ENCODE measurements around the gene BPIFB1.

DNA sequence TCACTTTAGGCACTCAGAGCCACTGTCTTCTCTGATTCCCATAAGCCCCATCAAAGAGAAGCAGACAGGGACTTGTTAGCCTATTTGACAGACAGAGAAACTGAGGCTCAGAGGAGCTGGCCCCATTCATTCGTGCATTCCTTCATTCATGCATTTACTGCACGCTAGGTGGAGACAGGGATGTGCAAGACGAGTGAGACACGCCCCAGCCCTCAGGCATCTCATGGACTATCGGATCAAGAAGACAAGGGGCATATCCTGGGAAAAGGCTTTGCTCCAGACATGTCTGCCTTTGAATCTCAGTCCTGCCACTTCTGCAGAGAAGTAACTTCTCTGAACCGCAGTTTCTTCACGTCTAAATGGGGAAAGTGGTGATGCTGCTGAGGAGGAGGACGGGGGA lies 54.1 kb downstream of the BPIFB1 start:
- TF ChIP-seq, protein P1, sequence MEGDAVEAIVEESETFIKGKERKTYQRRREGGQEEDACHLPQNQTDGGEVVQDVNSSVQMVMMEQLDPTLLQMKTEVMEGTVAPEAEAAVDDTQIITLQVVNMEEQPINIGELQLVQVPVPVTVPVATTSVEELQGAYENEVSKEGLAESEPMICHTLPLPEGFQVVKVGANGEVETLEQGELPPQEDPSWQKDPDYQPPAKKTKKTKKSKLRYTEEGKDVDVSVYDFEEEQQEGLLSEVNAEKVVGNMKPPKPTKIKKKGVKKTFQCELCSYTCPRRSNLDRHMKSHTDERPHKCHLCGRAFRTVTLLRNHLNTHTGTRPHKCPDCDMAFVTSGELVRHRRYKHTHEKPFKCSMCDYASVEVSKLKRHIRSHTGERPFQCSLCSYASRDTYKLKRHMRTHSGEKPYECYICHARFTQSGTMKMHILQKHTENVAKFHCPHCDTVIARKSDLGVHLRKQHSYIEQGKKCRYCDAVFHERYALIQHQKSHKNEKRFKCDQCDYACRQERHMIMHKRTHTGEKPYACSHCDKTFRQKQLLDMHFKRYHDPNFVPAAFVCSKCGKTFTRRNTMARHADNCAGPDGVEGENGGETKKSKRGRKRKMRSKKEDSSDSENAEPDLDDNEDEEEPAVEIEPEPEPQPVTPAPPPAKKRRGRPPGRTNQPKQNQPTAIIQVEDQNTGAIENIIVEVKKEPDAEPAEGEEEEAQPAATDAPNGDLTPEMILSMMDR (IDR thresholded peaks at IDR 0.05; ENCODE audit: extremely low read depth in 1 of 2, insufficient read depth in 1 of 2, low read depth in 1 of 2, low read length in 2 of 2) = no peak
- TF ChIP-seq EZH2 (IDR thresholded peaks at IDR 0.05; ENCODE audit: borderline replicate concordance, low read depth, low read length, severe bottlenecking) = no peak
- no peak for TF ChIP-seq POLR2AphosphoS5 (IDR thresholded peaks at IDR 0.05; ENCODE audit: insufficient read depth, low read depth, low read length)
